Measurements from ENCODE around the gene P2RY13. TPM values are rescaled to one million over a fixed set of nuclear protein-coding genes. Genes with fewer than 3 reads are reported as not detected.
A peak's percentile ranks its signal among the peaks of the same experiment; 100 is the strongest.

Gene P2RY13
- total RNA-seq, 1 experiment from 2014 or later, result not detected

- in situ Hi-C loops (cut with HindIII; ENCODE audit: low sequenced_read_pairs), result no loop called here
- no peak for DNase-seq (ENCODE audit: low spot score)
These were observed 25.6 kb downstream of the P2RY13 start for GRCh38 chr3:151303751-151304150.

GRCh38 chr3:151301787-151302186, 27.6 kb downstream of the P2RY13 start:
- in situ Hi-C loops (cut with HindIII; ENCODE audit: low sequenced_read_pairs), result no loop called here
- DNase-seq (ENCODE audit: low spot score), result no peak

- DNase-seq (ENCODE audit: low spot score), result no peak
- in situ Hi-C loops (cut with HindIII; ENCODE audit: low sequenced_read_pairs), result no loop called here
These were observed 28.8 kb downstream of the P2RY13 start for GRCh38 chr3:151300539-151300938.

- in situ Hi-C loops (cut with HindIII; ENCODE audit: low sequenced_read_pairs), result no loop called here
- peak; percentile 67 for DNase-seq (ENCODE audit: low spot score)
These were observed 30.3 kb downstream of the P2RY13 start for GRCh38 chr3:151299006-151299405.

- DNase-seq (ENCODE audit: low spot score), result no peak
- in situ Hi-C loops (cut with HindIII; ENCODE audit: low sequenced_read_pairs), result no loop called here
These were observed 31.9 kb downstream of the P2RY13 start for GRCh38 chr3:151297429-151297828.

GRCh38 chr3:151296226-151296625, 33.1 kb downstream of the P2RY13 start:
- DNase-seq (ENCODE audit: low spot score), result no peak
- in situ Hi-C loops (cut with HindIII; ENCODE audit: low sequenced_read_pairs), result no loop called here

- DNase-seq (ENCODE audit: low spot score), result no peak
- in situ Hi-C loops (cut with HindIII; ENCODE audit: low sequenced_read_pairs), result no loop called here
These were observed 36.2 kb downstream of the P2RY13 start for GRCh38 chr3:151293127-151293526.

- DNase-seq (ENCODE audit: low spot score), result no peak
- in situ Hi-C loops (cut with HindIII; ENCODE audit: low sequenced_read_pairs), result no loop called here
These were observed 38.7 kb downstream of the P2RY13 start for GRCh38 chr3:151290673-151291072.

- in situ Hi-C loops (cut with HindIII; ENCODE audit: low sequenced_read_pairs), result no loop called here
- DNase-seq (ENCODE audit: low spot score), result no peak
These were observed 39.9 kb downstream of the P2RY13 start for GRCh38 chr3:151289445-151289844.

- in situ Hi-C loops (cut with HindIII; ENCODE audit: low sequenced_read_pairs), result no loop called here
- DNase-seq (ENCODE audit: low spot score), result no peak
These were observed 43.4 kb downstream of the P2RY13 start for GRCh38 chr3:151285940-151286339.

GRCh38 chr3:151283907-151284461, 45.4 kb downstream of the P2RY13 start:
- in situ Hi-C loops (cut with HindIII; ENCODE audit: low sequenced_read_pairs), result no loop called here
- no peak for DNase-seq (ENCODE audit: low spot score)

GRCh38 chr3:151283387-151283786, 46.0 kb downstream of the P2RY13 start:
- in situ Hi-C loops (cut with HindIII; ENCODE audit: low sequenced_read_pairs), result no loop called here
- DNase-seq (ENCODE audit: low spot score), result no peak

GRCh38 chr3:151282921-151283320, 46.4 kb downstream of the P2RY13 start:
- in situ Hi-C loops (cut with HindIII; ENCODE audit: low sequenced_read_pairs), result no loop called here

GRCh38 chr3:151281671-151282324, 47.6 kb downstream of the P2RY13 start:
- in situ Hi-C loops (cut with HindIII; ENCODE audit: low sequenced_read_pairs), result no loop called here

More at GRCh38 chr3:151282921-151283320, 46.4 kb downstream of the P2RY13 start:
- peak; percentile 61 for DNase-seq (ENCODE audit: low spot score)

GRCh38 chr3:151278230-151278629, 51.1 kb downstream of the P2RY13 start, which contains the start of gene P2RY14:
P2RY14 (minus strand) TSS chr3:151278542; CDS start chr3:151214316, 64,226 bp downstream.
- in situ Hi-C loops (cut with HindIII; ENCODE audit: low sequenced_read_pairs), result no loop called here
- no peak for DNase-seq (ENCODE audit: low spot score)

More at GRCh38 chr3:151281671-151282324, 47.6 kb downstream of the P2RY13 start:
- no peak for DNase-seq (ENCODE audit: low spot score)

GRCh38 chr3:151276687-151277042, 52.7 kb downstream of the P2RY13 start:
- no peak for DNase-seq (ENCODE audit: low spot score)
- in situ Hi-C loops (cut with HindIII; ENCODE audit: low sequenced_read_pairs), result no loop called here

Other genes with a start within 250 kb of the P2RY13 start
- gene MED12L, start 243.9 kb downstream of the P2RY13 start, total RNA-seq (2014; rRNA removed; shearing (Covaris generic)), result not detected in 2 replicates
- not detected in 2 replicates for gene GPR171, start 126.3 kb downstream of the P2RY13 start, total RNA-seq (2014; rRNA removed; shearing (Covaris generic))
- gene P2RY14, start 51.0 kb downstream of the P2RY13 start, total RNA-seq (2014; rRNA removed; shearing (Covaris generic)), result not detected in 2 replicates
- 0.20 TPM in 1 of 2 replicates, not detected in the other for gene GPR87, start 12.7 kb downstream of the P2RY13 start, total RNA-seq (2014; rRNA removed; shearing (Covaris generic))
- not detected in 2 replicates for gene P2RY12, start 55.2 kb upstream of the P2RY13 start, total RNA-seq (2014; rRNA removed; shearing (Covaris generic))
- gene IGSF10, start 131.5 kb upstream of the P2RY13 start, total RNA-seq (2014; rRNA removed; shearing (Covaris generic)), result 0.07 TPM in 1 of 2 replicates, not detected in the other

All from G401 (cell line).